CD14-positive monocyte (primary cell): ENCODE data around the gene ANKRD49. TPM values are rescaled to one million over a fixed set of nuclear protein-coding genes. Genes with fewer than 3 reads are reported as not detected.
A peak's percentile ranks its signal among the peaks of the same experiment; 100 is the strongest.
"Not testable (repeated sequence)": the region's sequence is repeated elsewhere in the genome, so short reads cannot be mapped to it uniquely, and the experiment has no call there.

ENCODE experiments used
- DNase-seq, 3 donors: peaks; one replicate each; pipeline ENCODE4 v3.0.0-alpha.2; 2011 to 2022
- H2AFZ ChIP-seq: 2 replicates; pipeline ENCODE4 v1.6.0; 2012; ENCODE audit warnings: mild to moderate bottlenecking, low read depth, low read length, inconsistent platforms; ENCODE audit not compliant: insufficient read depth, poor library complexity, severe bottlenecking
- H3K27ac ChIP-seq, 2 donors: 1 replicate in 1 of 2; 2 replicates in 1 of 2; pipeline ENCODE4 v1.5.1; 2012 to 2013; ENCODE audit warnings: low read length in 2 of 2, control low read depth in 1 of 2, inconsistent platforms in 1 of 2, low read depth in 1 of 2, mild to moderate bottlenecking in 1 of 2
- H3K27me3 ChIP-seq, 2 donors: one replicate each; pipeline versions ENCODE4 v1.6.0 to v1.6.1; 2011 to 2013; ENCODE audit warnings: low read length in 2 of 2; ENCODE audit not compliant: control insufficient read depth in 2 of 2, insufficient read depth in 2 of 2
- H3K36me3 ChIP-seq, 2 donors: replicated peaks in 1 of 2; 1 replicate in 1 of 2; 2 replicates in 1 of 2; pipeline versions ENCODE4 v1.5.1 to v1.6.1; 2012 to 2013; ENCODE audit warnings: low read length in 2 of 2, control low read depth in 1 of 2, inconsistent platforms in 1 of 2, mild to moderate bottlenecking in 1 of 2; ENCODE audit not compliant: insufficient read depth in 2 of 2, control insufficient read depth in 1 of 2
- H3K4me1 ChIP-seq, 2 donors: 1 replicate in 1 of 2; 2 replicates in 1 of 2; pipeline versions ENCODE4 v1.5.1 to v1.6.1; 2012 to 2013; ENCODE audit warnings: low read length in 2 of 2, control low read depth in 1 of 2, inconsistent platforms in 1 of 2, mild to moderate bottlenecking in 1 of 2, moderate library complexity in 1 of 2; ENCODE audit not compliant: insufficient read depth in 2 of 2, control insufficient read depth in 1 of 2
- H3K4me2 ChIP-seq: replicated peaks from 2 replicates; pipeline ENCODE3; 2012; ENCODE audit warnings: low read length, moderate library complexity, mild to moderate bottlenecking; ENCODE audit not compliant: poor library complexity, severe bottlenecking; ENCODE audit errors: extremely low read depth
- H3K4me3 ChIP-seq, 3 experiments: fragments of 200-600 bp in 1 of 3; sonication (generic) in 1 of 3; replicated peaks in 1 of 3; 1 replicate in 2 of 3; 2 replicates in 1 of 3; pipeline ENCODE4 v1.5.1; 2011 to 2013; ENCODE audit warnings: low read length in 3 of 3, mild to moderate bottlenecking in 3 of 3, control low read depth in 2 of 3, low read depth in 2 of 3, inconsistent platforms in 1 of 3, moderate library complexity in 1 of 3
- H3K79me2 ChIP-seq: 2 replicates; pipeline ENCODE4 v1.6.0; 2012; ENCODE audit warnings: mild to moderate bottlenecking, control low read depth, inconsistent platforms, low read length, moderate library complexity; ENCODE audit not compliant: insufficient read depth
- H3K9ac ChIP-seq: 2 replicates; pipeline ENCODE4 v1.6.0; 2017; ENCODE audit warnings: low read length, mild to moderate bottlenecking; ENCODE audit not compliant: insufficient read depth, poor library complexity, severe bottlenecking
- H3K9me3 ChIP-seq, 2 donors: replicated peaks in 1 of 2; 1 replicate in 1 of 2; 2 replicates in 1 of 2; pipeline versions ENCODE4 v1.5.1 to v1.6.1; 2012 to 2013; ENCODE audit warnings: low read length in 2 of 2, control low read depth in 1 of 2; ENCODE audit not compliant: control insufficient read depth in 1 of 2, insufficient read depth in 1 of 2
- H4K20me1 ChIP-seq: 2 replicates; pipeline ENCODE4 v1.6.0; 2012; ENCODE audit warnings: mild to moderate bottlenecking, low read length, control low read depth, moderate library complexity; ENCODE audit not compliant: insufficient read depth
- H3K27ac Mint-ChIP-seq, 7 donors: one replicate each; pipeline ENCODE4 v1.8.0; 2020; ENCODE audit warnings: mild to moderate bottlenecking in 7 of 7, mixed read lengths in 7 of 7, moderate library complexity in 6 of 7, inconsistent platforms in 2 of 7
- H3K27me3 Mint-ChIP-seq, 3 donors: one replicate each; pipeline ENCODE4 v1.8.0; 2021 to 2022; ENCODE audit warnings: low read depth in 3 of 3, mild to moderate bottlenecking in 3 of 3, mixed read lengths in 3 of 3, moderate library complexity in 3 of 3, inconsistent platforms in 1 of 3
- H3K36me3 Mint-ChIP-seq, 2 donors: one replicate each; pipeline ENCODE4 v1.8.0; 2020; ENCODE audit warnings: mixed read lengths in 2 of 2, inconsistent platforms in 1 of 2, mild to moderate bottlenecking in 1 of 2
- H3K4me1 Mint-ChIP-seq: one replicate; pipeline ENCODE4 v1.8.0; 2020; ENCODE audit warnings: mild to moderate bottlenecking, mixed read lengths
- H3K4me3 Mint-ChIP-seq, 2 donors: one replicate each; pipeline ENCODE4 v1.8.0; 2020; ENCODE audit warnings: mild to moderate bottlenecking in 2 of 2, mixed read lengths in 2 of 2, moderate library complexity in 1 of 2
- H3K9me3 Mint-ChIP-seq, 7 donors: one replicate each; pipeline ENCODE4 v1.8.0; 2020 to 2022; ENCODE audit warnings: mixed read lengths in 7 of 7, mild to moderate bottlenecking in 6 of 7, moderate library complexity in 6 of 7, inconsistent platforms in 2 of 7
- CTCF ChIP-seq: fragments of 200-600 bp; IDR thresholded peaks from one replicate; pipeline ENCODE4 v1.8.0; 2022; ENCODE audit warnings: antibody characterized with exemption, mild to moderate bottlenecking
- WGBS: methylation state at CpG from one replicate; pipeline ENCODE4 v1.1.5; 2013; ENCODE audit warnings: missing lambda C conversion rate; ENCODE audit not compliant: insufficient coverage; 5-methylcytosine and 5-hydroxymethylcytosine counted together
- intact Hi-C, 2 donors: fragments of 100-400 bp; cut with micrococcal nuclease; formaldehyde crosslinking; loops; one replicate each; pipeline versions ENCODE4 v1.15.0 to v1.15.1; 2023
- polyA plus RNA-seq, 3 donors: library from polyadenylated mRNA; depleted of rRNA in 1 of 3; unstranded in 2 of 3; stranded (reverse) in 1 of 3; fragments of 300-500 nt in 2 of 3; fragments of >200 nt in 1 of 3; fragmentation: Illumina TruSeq in 2 of 3; gene quantifications; 1 replicate in 2 of 3; 2 replicates in 1 of 3; pipeline ENCODE4 v1.2.3, GENCODE V29; 2012 to 2021

Gene ANKRD49
- polyA plus RNA-seq, 3 donors, result 12.0 to 13.1 (median 12.8) TPM

GRCh38 chr11:94501522-94501921 lies 7.7 kb downstream of the ANKRD49 start:
- H3K9ac ChIP-seq, result no peak overlapping the region
- H3K4me1 ChIP-seq, result no peaks in the 10 kb centered on the region
- H3K4me1 Mint-ChIP-seq, result no peaks in the 10 kb centered on the region
- no peaks in the 10 kb centered on the region for H3K79me2 ChIP-seq
- intact Hi-C loops, result loop anchor here (5.0 to 10.0 kb wide), 3 partner anchors 177 to 319 kb away; no protein-coding TSS in a partner anchor
- no peak overlapping the region for H3K27ac ChIP-seq
- peaks cover 49 to 51% of the 10 kb centered on the region in 2 donors for H3K36me3 Mint-ChIP-seq
- no peak overlapping the region for H3K27ac Mint-ChIP-seq
- no peak overlapping the region for H3K4me3 ChIP-seq
- H4K20me1 ChIP-seq, result no peaks in the 10 kb centered on the region
- no peak overlapping the region for H3K4me2 ChIP-seq
- no CpG with 5 or more reads among the region's 2 CpGs for WGBS
- no peaks in the 10 kb centered on the region for H3K9me3 ChIP-seq
- TF ChIP-seq CTCF, result no peak
- H3K27me3 Mint-ChIP-seq, result no peaks in the 10 kb centered on the region
- no peak overlapping the region for H2AFZ ChIP-seq
- H3K9me3 Mint-ChIP-seq, result no peaks in the 10 kb centered on the region
- peaks cover 44 to 56% of the 10 kb centered on the region in 2 donors for H3K36me3 ChIP-seq
- DNase-seq, result no peak
- H3K4me3 Mint-ChIP-seq, result no peak overlapping the region
- H3K27me3 ChIP-seq, result no peaks in the 10 kb centered on the region

GRCh38 chr11:94504689-94505293 lies 11.0 kb downstream of the ANKRD49 start:
- Histone ChIP-seq H3K9me3 (no peaks in the 10 kb centered on the region), H3K9ac (no peak overlapping the region), H2AFZ (no peak overlapping the region), H3K4me3 (no peak overlapping the region), H3K4me2 (no peak overlapping the region), H3K4me1 (peaks cover 3 to 8% of the 10 kb centered on the region in 2 donors), H3K27ac (no peak overlapping the region), H3K79me2 (no peaks in the 10 kb centered on the region), H3K27me3 (no peaks in the 10 kb centered on the region), H4K20me1 (no peaks in the 10 kb centered on the region), H3K36me3 (peaks cover 11 to 23% of the 10 kb centered on the region in 2 donors)
- Mint-ChIP-seq H3K4me3 (no peak overlapping the region), H3K9me3 (no peaks in the 10 kb centered on the region), H3K27ac (no peak overlapping the region), H3K36me3 (peaks cover 20% of the 10 kb centered on the region in 2 donors), H3K4me1 (peaks cover 9% of the 10 kb centered on the region), H3K27me3 (peaks cover 0 to 3% (median 0%) of the 10 kb centered on the region in 3 donors)
- DNase-seq, result peak; percentile 33 to 58 (median 45)
- intact Hi-C loops, result loop anchor here (5.0 to 10.0 kb wide), 4 partner anchors 177 to 322 kb away; no protein-coding TSS in a partner anchor
- no CpG with 5 or more reads among the region's 3 CpGs for WGBS
- peak; percentile 82 for TF ChIP-seq CTCF

GRCh38 chr11:94506513-94506912 lies 12.7 kb downstream of the ANKRD49 start:
- not testable (repeated sequence) for H4K20me1 ChIP-seq, H3K36me3 ChIP-seq, H3K4me3 Mint-ChIP-seq, H3K27me3 Mint-ChIP-seq, H3K9me3 Mint-ChIP-seq, H3K4me2 ChIP-seq, H3K27me3 ChIP-seq, H3K9me3 ChIP-seq, H3K4me3 ChIP-seq, H2AFZ ChIP-seq, H3K4me1 Mint-ChIP-seq, H3K4me1 ChIP-seq, H3K27ac Mint-ChIP-seq, H3K27ac ChIP-seq, H3K9ac ChIP-seq, H3K79me2 ChIP-seq
- intact Hi-C loops, result loop anchor here (5.0 to 10.0 kb wide), 3 partner anchors 179 to 322 kb away; no protein-coding TSS in a partner anchor
- H3K36me3 Mint-ChIP-seq, result peaks cover 7 to 12% of the 10 kb centered on the region in 2 donors
- 100% methylated on average over 3 of the region's 5 CpGs for WGBS
- DNase-seq, result peak in 1 of 3 donors; percentile 22
